Skeletal muscle cell (primary cell): Measurements from ENCODE around the gene DDX10.
"Not testable (repeated sequence)": the region's sequence is repeated elsewhere in the genome, so short reads cannot be mapped to it uniquely, and the experiment has no call there.

Experiments used
- DNase-seq: peaks from one replicate; pipeline ENCODE4 v3.0.0-alpha.2; 2010; ENCODE audit warnings: low read depth
- H3K4me3 ChIP-seq: 2 replicates; pipeline ENCODE4 v1.5.1; 2011; ENCODE audit warnings: low read depth, mild to moderate bottlenecking, control low read depth, low read length, moderate library complexity

Gene DDX10

GRCh38 chr11:108754901-108755625, 90.2 kb downstream of the DDX10 start:
- DNase-seq: peak; percentile 83
- H3K4me3 ChIP-seq: no peak overlapping the region

GRCh38 chr11:108757630-108758029, 92.8 kb downstream of the DDX10 start:
- DNase-seq: no peak
- no peak overlapping the region for H3K4me3 ChIP-seq

- H3K4me3 ChIP-seq: no peak overlapping the region
- no peak for DNase-seq
These were observed 93.6 kb downstream of the DDX10 start for GRCh38 chr11:108758458-108758857.

DNA sequence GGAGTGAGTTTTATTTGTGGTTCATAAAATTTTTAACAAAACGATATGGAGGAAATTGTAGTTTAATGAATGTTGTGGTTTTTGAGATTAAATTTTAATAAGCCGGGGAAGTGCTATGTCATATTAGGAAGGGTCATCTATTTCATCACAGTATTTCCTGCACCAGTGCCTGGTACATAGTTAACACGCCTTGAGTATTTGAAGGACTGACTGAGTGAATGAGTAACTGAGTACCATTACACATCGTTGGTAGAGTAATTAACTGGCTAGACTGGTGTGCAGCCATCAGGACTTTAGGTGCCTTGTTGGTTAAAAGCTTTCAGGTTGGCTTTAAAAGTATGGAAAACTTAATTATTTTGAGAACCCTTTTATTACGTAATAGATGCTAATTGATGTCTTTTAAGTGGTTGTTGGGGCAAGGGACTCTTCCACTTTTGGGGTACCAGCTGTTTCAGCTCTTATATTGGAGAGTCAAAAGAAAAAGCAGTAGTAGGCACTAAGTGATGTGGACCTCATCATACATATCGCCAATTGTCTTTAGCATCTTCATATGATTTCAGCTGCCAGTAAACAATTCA, 101.8 kb downstream of the DDX10 start:
- no peak overlapping the region for H3K4me3 ChIP-seq
- DNase-seq: no peak

DNA sequence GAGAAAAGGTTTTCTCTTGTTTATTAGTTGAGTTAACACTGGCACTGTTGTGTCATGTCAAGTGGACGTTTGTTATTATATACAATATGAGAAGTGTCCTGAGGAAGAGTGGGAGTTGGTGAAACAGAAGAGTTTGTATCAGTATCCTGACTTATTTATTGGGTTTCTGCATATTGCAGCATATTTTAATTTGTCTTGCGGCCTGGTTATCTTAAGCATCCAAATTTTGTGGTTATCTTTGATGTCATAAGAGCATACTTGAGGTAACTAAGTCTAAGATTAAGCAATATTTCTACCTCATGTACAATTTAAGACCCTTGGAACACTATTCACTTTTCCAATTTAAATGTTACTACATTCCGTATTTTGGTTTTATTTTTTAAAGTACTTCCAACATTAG, 103.5 kb downstream of the DDX10 start:
- DNase-seq: no peak
- no peak overlapping the region for H3K4me3 ChIP-seq

GRCh38 chr11:108768964-108769363, 104.1 kb downstream of the DDX10 start:
- no peak overlapping the region for H3K4me3 ChIP-seq
- no peak for DNase-seq

DNA sequence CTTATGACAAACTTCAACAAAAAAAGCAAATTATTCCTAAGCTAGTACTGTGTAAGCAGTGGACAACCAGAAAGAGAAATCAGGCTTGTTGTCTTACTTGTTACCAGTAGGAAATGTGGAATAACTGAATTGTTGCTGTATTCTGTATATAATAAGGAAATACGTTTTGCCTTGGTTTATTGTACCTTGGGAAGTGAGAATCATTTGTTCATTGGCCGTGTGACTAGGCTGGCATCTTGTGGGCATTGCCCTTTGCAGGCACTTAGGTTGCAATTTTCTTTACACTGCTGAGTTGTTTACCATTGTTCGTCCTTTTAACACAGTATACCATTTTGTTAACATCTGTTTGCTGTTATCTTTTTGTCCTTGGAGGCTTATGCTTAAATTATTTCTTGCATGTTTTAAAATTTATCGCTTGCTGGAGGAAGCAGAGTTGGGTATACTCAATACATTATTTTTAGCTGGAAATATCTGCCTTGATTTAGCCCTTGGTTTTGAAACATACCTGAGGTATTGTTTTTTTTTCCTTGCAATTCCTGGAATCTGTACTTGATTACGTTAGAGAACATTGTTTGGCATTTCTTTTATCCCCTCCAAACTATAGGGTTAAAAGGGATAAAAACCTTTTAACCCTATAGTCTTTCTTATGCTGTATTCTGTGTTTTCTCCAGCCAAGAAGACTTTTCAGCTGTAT, 109.3 kb downstream of the DDX10 start:
- H3K4me3 ChIP-seq: no peak overlapping the region
- no peak for DNase-seq

GRCh38 chr11:108775324-108775723, 110.5 kb downstream of the DDX10 start:
- H3K4me3 ChIP-seq: no peak overlapping the region
- no peak for DNase-seq

GRCh38 chr11:108779147-108779546, 114.3 kb downstream of the DDX10 start:
- DNase-seq, H3K4me3 ChIP-seq: not testable (repeated sequence)

- no peak for DNase-seq
- no peak overlapping the region for H3K4me3 ChIP-seq
These were observed 115.2 kb downstream of the DDX10 start for GRCh38 chr11:108780119-108780518.

DNA sequence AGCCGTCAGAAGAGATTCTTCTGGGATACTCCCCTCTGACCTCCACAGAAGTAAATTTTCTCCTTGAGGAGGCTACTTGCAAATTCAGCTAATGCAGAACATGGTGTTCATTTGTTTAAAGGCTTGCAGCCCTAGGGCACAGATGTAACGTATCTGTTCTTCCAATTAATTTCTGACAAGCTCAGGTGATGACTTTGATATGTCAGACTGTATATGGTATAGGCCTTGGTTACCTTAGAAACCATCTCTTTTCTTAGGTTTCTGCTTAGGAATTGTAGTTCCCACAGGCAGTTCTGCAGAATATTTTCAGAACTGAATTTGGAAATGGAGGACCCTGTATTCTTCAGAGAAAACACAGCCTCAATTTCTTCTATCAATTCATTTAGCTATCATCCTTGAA, 117.1 kb downstream of the DDX10 start:
- DNase-seq: no peak

GRCh38 chr11:108786281-108786990, 121.6 kb downstream of the DDX10 start:
- no peak overlapping the region for H3K4me3 ChIP-seq
- DNase-seq: no peak

More for the DNA sequence above, 117.1 kb downstream of the DDX10 start:
- H3K4me3 ChIP-seq: no peak overlapping the region

GRCh38 chr11:108787105-108787504, 122.2 kb downstream of the DDX10 start:
- DNase-seq: no peak
- H3K4me3 ChIP-seq: no peak overlapping the region

GRCh38 chr11:108788565-108789199, 123.8 kb downstream of the DDX10 start:
- H3K4me3 ChIP-seq: no peak overlapping the region
- DNase-seq: no peak

GRCh38 chr11:108790501-108791299, 125.8 kb downstream of the DDX10 start:
- DNase-seq: no peak
- H3K4me3 ChIP-seq: no peak overlapping the region

DNA sequence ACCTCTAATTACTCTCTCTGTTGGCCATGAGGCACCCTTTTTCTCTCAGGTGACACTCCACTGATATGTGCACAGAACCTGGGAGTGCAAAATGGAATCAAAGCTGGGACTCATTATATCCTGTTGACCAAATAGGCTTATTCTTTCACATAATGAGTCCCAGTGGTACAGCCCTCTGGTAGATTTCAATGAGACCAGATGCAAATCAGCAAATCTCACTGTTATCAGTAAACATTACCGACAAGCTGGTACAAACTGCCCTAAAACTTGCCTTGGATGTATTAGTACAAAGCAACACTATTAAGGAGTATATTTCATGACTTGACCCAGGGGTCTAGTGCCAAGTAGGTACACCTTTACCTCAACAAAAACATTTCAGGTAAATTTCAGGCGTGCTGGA, 128.3 kb downstream of the DDX10 start:
- DNase-seq: no peak
- H3K4me3 ChIP-seq: no peak overlapping the region

DNA sequence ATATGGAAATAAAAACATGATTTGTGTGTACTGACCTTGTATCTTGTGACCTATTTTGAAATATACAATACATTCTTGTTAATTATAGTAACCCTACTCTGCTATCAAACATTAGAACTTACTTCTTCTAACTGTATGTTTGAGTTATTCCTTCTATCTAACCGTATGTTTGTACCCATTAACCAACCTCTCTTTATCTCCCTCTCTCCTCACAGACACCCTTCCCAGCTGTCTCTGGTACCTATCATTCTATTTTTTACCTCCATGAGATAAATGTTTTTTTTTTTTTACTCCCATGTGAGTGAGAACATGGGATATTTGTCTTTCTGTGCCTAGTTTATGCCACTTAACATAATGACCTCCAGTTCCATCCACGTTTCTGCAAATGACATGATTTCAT, 128.7 kb downstream of the DDX10 start:
- no peak overlapping the region for H3K4me3 ChIP-seq
- no peak for DNase-seq

- no peak overlapping the region for H3K4me3 ChIP-seq
- DNase-seq: no peak
These were observed 131.7 kb downstream of the DDX10 start for GRCh38 chr11:108796551-108796950.

DNA sequence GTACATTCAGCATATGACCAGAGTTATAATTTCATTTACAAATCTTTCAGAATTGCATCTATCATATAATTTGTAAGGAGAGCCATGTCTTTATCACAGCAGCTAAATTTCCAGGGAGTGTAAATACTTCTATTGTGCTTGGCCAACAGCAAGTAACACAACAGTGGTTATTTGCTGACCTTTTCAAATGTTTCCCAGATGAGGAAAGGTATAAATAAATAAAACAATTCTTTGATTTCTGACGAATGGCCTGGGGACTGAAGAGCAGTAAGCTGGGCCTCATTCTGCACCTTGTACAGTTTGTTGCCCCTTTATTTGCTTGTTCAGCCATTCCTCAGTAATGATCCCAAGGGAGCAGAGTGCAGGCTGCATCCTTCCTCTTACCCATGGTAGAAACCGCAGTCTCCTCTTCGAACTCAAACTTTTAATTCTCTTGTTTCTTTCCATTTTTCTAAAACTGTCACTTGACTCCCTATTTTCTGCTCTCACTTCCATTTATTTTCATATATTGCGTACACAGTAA, 132.8 kb downstream of the DDX10 start:
- H3K4me3 ChIP-seq: no peak overlapping the region
- DNase-seq: no peak
